Natural killer cell (primary cell): ENCODE measurements around the gene ZFAND2B. TPM values are rescaled to one million over a fixed set of nuclear protein-coding genes. Genes with fewer than 3 reads are reported as not detected.

ENCODE experiments used
- ATAC-seq, 3 donors: fragments of 150-1000 bp in 2 of 3; fragments of 200-7000 bp in 1 of 3; cut with Tn5 transposase; 1 replicate in 1 of 3; 2 replicates in 2 of 3; pipeline ENCODE4 v1.10.0; 2021; ENCODE audit warnings: mild to moderate bottlenecking in 2 of 3, moderate library complexity in 2 of 3
- DNase-seq, 2 donors: peaks; one replicate each; pipeline versions ENCODE4 v3.0.0 to v3.0.0-alpha.2; 2013 to 2021; ENCODE audit warnings: mixed read lengths in 1 of 2
- H3K27ac ChIP-seq: one replicate; pipeline ENCODE4 v1.5.1; 2013; ENCODE audit warnings: mild to moderate bottlenecking, low read length
- H3K27me3 ChIP-seq: one replicate; pipeline ENCODE4 v1.6.1; 2013; ENCODE audit warnings: low read length; ENCODE audit not compliant: control insufficient read depth, insufficient read depth
- H3K36me3 ChIP-seq: one replicate; pipeline ENCODE4 v1.6.1; 2013; ENCODE audit warnings: low read length; ENCODE audit not compliant: control insufficient read depth, insufficient read depth
- H3K4me1 ChIP-seq: one replicate; pipeline ENCODE4 v1.6.1; 2013; ENCODE audit warnings: low read length; ENCODE audit not compliant: control insufficient read depth, insufficient read depth
- H3K4me3 ChIP-seq: one replicate; pipeline ENCODE4 v1.5.1; 2013; ENCODE audit warnings: low read length
- H3K9me3 ChIP-seq: one replicate; pipeline ENCODE4 v1.6.1; 2013; ENCODE audit warnings: low read length; ENCODE audit not compliant: control insufficient read depth, insufficient read depth
- H3K27ac Mint-ChIP-seq, 2 donors: one replicate each; pipeline ENCODE4 v1.8.0; 2022; ENCODE audit warnings: mild to moderate bottlenecking in 2 of 2, mixed read lengths in 2 of 2, moderate library complexity in 1 of 2
- H3K27me3 Mint-ChIP-seq, 2 donors: one replicate each; pipeline ENCODE4 v1.8.0; 2022; ENCODE audit warnings: low read depth in 2 of 2, mixed read lengths in 2 of 2
- H3K36me3 Mint-ChIP-seq: one replicate; pipeline ENCODE4 v1.8.0; 2022; ENCODE audit warnings: mixed read lengths
- H3K4me1 Mint-ChIP-seq, 2 donors: one replicate each; pipeline ENCODE4 v1.8.0; 2022; ENCODE audit warnings: mixed read lengths in 2 of 2
- H3K4me3 Mint-ChIP-seq: one replicate; pipeline ENCODE4 v1.8.0; 2022; ENCODE audit warnings: mild to moderate bottlenecking, moderate library complexity, mixed read lengths
- H3K9me3 Mint-ChIP-seq, 2 donors: one replicate each; pipeline ENCODE4 v1.8.0; 2022; ENCODE audit warnings: mixed read lengths in 2 of 2
- CTCF ChIP-seq: fragments of 200-600 bp; IDR thresholded peaks from one replicate; pipeline ENCODE4 v1.8.0; 2022; ENCODE audit warnings: antibody characterized with exemption
- WGBS: methylation state at CpG from one replicate; pipeline ENCODE4 v1.1.7; 2013; ENCODE audit warnings: missing lambda C conversion rate; ENCODE audit not compliant: insufficient coverage; 5-methylcytosine and 5-hydroxymethylcytosine counted together
- intact Hi-C: fragments of 100-400 bp; cut with micrococcal nuclease; formaldehyde crosslinking; loops from one replicate; pipeline ENCODE4 v1.14.2; 2022
- total RNA-seq, 4 donors: library from RNA; stranded (reverse); fragments of 120-200 nt in 1 of 4; gene quantifications; one replicate each; pipeline versions ENCODE4 v1.2.3 to v1.2.4, GENCODE V29; 2013 to 2022

The ZFAND2B gene
- total RNA-seq, 3 donors from 2014 or later (not counting 1 experiment from before 2014, with no cell fraction given), result 67.6 to 84.0 (median 83.4) TPM

- ATAC-seq, result no peak
- intact Hi-C loops, result no loop called here
- DNase-seq, result peak in 1 of 2 donors; percentile 15
- Mint-ChIP-seq H3K27ac (peak overlapping the region; percentile 92 to 98), H3K9me3 (no peaks in the 10 kb centered on the region), H3K27me3 (no peaks in the 10 kb centered on the region), H3K4me1 (peaks cover 24 to 33% of the 10 kb centered on the region in 2 donors), H3K4me3 (peak overlapping the region; percentile 53), H3K36me3 (no peaks in the 10 kb centered on the region)
- peaks cover 17% of the 10 kb centered on the region for H3K36me3 ChIP-seq
- WGBS, result 88% methylated on average over 15 of the region's 17 CpGs
- TF ChIP-seq CTCF, result no peak
- no peak overlapping the region for H3K4me3 ChIP-seq
- no peak overlapping the region for H3K27ac ChIP-seq
- peaks cover 52% of the 10 kb centered on the region for H3K4me1 ChIP-seq
- H3K9me3 ChIP-seq, result no peaks in the 10 kb centered on the region
- H3K27me3 ChIP-seq, result no peaks in the 10 kb centered on the region
These were observed 1.5 kb downstream of the ZFAND2B start for GRCh38 chr2:219207884-219208740.

GRCh38 chr2:219209236-219210195, 2.9 kb downstream of the ZFAND2B start:
- Histone ChIP-seq H3K4me1 (peaks cover 52% of the 10 kb centered on the region), H3K27me3 (no peaks in the 10 kb centered on the region), H3K36me3 (peaks cover 17% of the 10 kb centered on the region), H3K27ac (peak overlapping the region; percentile 37), H3K4me3 (no peak overlapping the region), H3K9me3 (no peaks in the 10 kb centered on the region)
- Mint-ChIP-seq H3K9me3 (no peaks in the 10 kb centered on the region), H3K36me3 (no peaks in the 10 kb centered on the region), H3K27me3 (no peaks in the 10 kb centered on the region), H3K4me3 (no peak overlapping the region), H3K27ac (peak overlapping the region; percentile 58 to 92), H3K4me1 (peaks cover 24 to 33% of the 10 kb centered on the region in 2 donors)
- peak in 1 of 2 donors; percentile 18 for DNase-seq
- intact Hi-C loops, result loop anchor here (5.0 kb wide), 1 partner anchor 152 kb away; no protein-coding TSS in a partner anchor
- no peak for TF ChIP-seq CTCF
- ATAC-seq, result no peak
- WGBS, result 50% methylated on average over 15 of the region's 18 CpGs

- Mint-ChIP-seq H3K36me3 (no peaks in the 10 kb centered on the region), H3K27ac (peak overlapping the region; percentile 58 to 92), H3K27me3 (no peaks in the 10 kb centered on the region), H3K9me3 (no peaks in the 10 kb centered on the region), H3K4me1 (peaks cover 24 to 33% of the 10 kb centered on the region in 2 donors), H3K4me3 (no peak overlapping the region)
- 93% methylated on average over 24 of the region's 24 CpGs for WGBS
- Histone ChIP-seq H3K4me1 (peaks cover 52% of the 10 kb centered on the region), H3K4me3 (no peak overlapping the region), H3K27ac (peak overlapping the region; percentile 37), H3K9me3 (no peaks in the 10 kb centered on the region), H3K27me3 (no peaks in the 10 kb centered on the region), H3K36me3 (peaks cover 17% of the 10 kb centered on the region)
- DNase-seq (peak in 1 of 2 donors; percentile 5), ATAC-seq (no peak)
- intact Hi-C loops, result loop anchor here (5.0 kb wide), 1 partner anchor 153 kb away; no protein-coding TSS in a partner anchor
- TF ChIP-seq CTCF, result no peak
These were observed 3.8 kb downstream of the ZFAND2B start for GRCh38 chr2:219210196-219210885.
